Measurements from ENCODE around the gene KIF23.

Gene KIF23

DNA sequence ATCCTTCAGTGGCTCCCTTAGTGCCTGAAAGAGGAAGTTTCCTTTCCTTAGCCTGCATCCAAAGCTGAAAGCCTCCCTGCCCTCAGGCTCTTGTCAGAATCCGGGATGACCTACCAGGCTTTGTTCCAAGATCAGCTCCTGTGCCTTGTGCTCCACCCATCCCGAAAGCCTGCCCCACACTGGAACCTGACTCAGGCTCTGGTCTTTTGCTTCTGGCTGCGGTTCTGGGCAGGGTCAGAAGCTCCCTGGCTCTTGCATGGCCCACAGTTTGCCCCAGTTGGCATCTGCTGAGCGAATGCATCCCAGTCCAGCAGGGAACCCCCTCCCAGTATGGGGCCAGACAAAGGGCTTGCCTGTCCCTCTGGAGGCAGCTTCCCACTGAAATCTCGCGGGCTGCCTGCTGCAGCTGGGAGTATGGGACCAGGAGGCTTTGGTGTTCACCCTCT lies 25.9 kb upstream of the KIF23 start:
- no peak for DNase-seq (ENCODE audit: low read depth)
- TF ChIP-seq, protein P1, sequence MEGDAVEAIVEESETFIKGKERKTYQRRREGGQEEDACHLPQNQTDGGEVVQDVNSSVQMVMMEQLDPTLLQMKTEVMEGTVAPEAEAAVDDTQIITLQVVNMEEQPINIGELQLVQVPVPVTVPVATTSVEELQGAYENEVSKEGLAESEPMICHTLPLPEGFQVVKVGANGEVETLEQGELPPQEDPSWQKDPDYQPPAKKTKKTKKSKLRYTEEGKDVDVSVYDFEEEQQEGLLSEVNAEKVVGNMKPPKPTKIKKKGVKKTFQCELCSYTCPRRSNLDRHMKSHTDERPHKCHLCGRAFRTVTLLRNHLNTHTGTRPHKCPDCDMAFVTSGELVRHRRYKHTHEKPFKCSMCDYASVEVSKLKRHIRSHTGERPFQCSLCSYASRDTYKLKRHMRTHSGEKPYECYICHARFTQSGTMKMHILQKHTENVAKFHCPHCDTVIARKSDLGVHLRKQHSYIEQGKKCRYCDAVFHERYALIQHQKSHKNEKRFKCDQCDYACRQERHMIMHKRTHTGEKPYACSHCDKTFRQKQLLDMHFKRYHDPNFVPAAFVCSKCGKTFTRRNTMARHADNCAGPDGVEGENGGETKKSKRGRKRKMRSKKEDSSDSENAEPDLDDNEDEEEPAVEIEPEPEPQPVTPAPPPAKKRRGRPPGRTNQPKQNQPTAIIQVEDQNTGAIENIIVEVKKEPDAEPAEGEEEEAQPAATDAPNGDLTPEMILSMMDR (IDR thresholded peaks at IDR 0.05; ENCODE audit: insufficient read depth, low read depth, low read length, missing control alignments), result no peak

DNA sequence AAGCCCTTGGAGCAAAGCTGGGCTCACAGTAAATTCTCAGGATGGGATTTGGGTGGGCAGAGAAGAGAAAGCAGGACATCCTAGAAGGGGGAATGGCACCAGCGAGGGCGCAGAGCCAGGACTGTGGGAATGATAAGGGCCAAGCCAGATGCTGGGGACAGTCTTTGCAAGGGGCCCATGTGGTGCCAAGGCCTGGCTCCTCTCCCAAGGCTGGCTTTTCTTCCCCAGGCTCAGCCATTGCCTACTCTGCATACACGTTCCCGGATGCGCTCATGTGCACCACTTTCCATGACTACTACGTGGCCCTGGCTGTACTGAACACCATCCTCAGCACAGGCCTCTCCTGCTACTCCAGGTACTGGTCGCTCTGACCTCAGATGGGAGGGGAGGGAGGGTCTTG lies 24.7 kb upstream of the KIF23 start:
- no peak for DNase-seq (ENCODE audit: low read depth)
- TF ChIP-seq, protein P1 (IDR thresholded peaks at IDR 0.05; ENCODE audit: insufficient read depth, low read depth, low read length, missing control alignments), result no peak
- no peak overlapping the region for H3K4me3 ChIP-seq (ENCODE audit: low read depth, low read length)

More for the DNA sequence above, 25.9 kb upstream of the KIF23 start:
- no peak overlapping the region for H3K4me3 ChIP-seq (ENCODE audit: low read depth, low read length)

DNA sequence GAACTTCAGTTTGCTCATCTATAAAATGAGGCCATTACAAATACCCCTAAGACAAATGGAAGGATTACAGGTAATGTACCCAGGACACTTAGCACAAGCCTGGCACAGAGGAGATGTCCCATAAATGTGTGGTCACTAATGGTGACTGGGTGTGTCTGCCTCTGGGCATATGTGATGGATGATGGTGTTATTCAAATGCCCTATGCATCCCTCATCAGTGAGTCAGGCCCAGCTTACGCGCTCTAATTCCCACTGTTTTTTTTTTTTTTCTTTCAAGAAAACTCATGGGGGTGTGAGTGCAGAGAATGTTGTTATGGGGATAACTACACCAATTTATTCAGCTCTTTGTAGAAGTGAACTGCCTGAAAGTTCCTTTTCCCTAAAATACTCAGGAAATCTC lies 23.6 kb upstream of the KIF23 start:
- DNase-seq (ENCODE audit: low read depth), result no peak

DNA sequence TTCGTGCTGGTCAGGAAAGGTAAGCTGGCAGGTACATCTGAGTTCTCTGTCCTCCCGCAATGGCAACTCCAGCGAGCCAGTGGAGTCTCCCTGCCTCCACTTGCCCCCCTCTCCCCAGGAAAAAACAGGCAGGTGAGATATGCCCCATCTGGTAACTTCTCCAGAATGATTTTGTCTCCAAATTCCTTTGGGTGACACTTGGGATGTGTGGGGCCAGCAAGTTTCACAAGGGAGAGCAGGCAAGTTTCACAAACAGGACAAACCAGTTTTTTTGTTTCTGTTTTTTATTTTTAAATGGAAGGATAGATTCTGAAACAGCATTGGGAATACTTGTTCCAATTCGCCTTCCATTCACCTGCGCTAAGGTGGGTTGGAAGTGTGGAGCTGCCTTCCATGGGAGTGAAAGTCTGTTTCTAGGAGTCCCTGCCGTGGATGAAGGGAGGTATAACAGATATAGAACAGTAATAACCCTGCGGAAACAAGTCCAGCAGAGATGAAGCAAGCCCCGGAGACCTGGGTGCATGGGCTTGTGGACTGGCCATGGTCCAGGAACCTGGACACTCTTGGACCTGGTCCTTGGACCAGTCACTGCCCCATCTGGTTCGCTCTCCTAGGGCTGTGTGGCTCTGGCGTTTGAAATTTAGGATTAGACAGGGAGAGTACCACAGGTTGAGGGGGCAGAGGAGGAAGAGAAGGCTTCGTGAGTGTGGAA lies 22.9 kb upstream of the KIF23 start:
- TF ChIP-seq, protein P1 (IDR thresholded peaks at IDR 0.05; ENCODE audit: insufficient read depth, low read depth, low read length, missing control alignments), result no peak
- no peak overlapping the region for H3K4me3 ChIP-seq (ENCODE audit: low read depth, low read length)
- no peak for DNase-seq (ENCODE audit: low read depth)

More for the DNA sequence above, 23.6 kb upstream of the KIF23 start:
- TF ChIP-seq, protein P1 (IDR thresholded peaks at IDR 0.05; ENCODE audit: insufficient read depth, low read depth, low read length, missing control alignments), result no peak
- no peak overlapping the region for H3K4me3 ChIP-seq (ENCODE audit: low read depth, low read length)

DNA sequence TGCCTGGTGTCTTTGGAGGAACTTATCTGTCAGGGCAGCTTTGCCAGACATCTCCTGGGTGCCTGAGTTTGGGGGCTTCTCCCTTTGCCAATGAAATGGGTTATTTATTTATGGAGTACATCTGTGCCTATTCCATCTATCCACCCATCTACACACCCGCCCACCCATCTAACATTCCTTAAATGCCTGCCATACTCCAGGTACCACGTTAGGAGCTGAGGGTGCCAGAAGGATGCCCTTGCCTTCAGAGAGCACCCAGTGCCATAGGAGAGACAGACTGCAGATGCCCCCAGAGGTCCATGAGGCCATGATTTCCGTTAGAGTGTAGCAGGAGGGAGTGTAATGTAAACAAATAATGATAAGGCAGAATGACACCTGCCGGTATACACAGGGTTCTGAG lies 21.8 kb upstream of the KIF23 start:
- no peak overlapping the region for H3K4me3 ChIP-seq (ENCODE audit: low read depth, low read length)
- no peak for DNase-seq (ENCODE audit: low read depth)
- TF ChIP-seq, protein P1 (IDR thresholded peaks at IDR 0.05; ENCODE audit: insufficient read depth, low read depth, low read length, missing control alignments), result no peak

DNA sequence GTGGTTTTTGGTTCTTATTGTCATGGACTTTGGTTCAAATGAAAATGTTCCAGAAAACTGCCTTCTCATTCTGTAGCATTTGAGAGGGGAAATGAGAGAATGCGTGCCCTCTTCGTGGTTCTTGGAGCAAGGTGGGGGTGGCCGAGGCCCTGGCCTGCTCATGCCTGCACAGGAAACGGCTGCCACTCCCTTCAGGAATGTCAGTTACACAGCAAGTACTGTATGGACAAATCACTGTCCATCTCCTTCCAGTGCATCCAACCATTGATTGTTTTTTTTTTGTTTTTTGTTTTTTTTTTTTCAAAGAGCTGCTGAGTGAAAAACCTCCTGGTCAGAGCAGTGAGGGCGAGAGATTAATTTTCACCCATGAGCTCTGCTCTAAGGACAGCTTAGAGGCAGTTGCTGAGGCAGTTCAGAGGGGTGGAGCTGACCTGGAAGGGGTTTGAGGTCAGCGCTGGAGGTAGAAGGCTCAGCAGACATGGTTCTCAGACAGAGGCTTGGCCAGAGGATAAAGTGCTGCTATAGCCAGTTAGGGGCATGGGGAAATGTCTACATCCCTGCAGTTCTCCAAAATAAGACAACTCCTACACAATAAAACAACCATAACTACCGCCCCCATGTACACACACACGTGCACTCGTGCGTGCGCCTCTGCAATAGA lies 20.2 kb upstream of the KIF23 start:
- DNase-seq (ENCODE audit: low read depth), result no peak
- H3K4me3 ChIP-seq (ENCODE audit: low read depth, low read length), result no peak overlapping the region

More for the DNA sequence above, 20.2 kb upstream of the KIF23 start:
- TF ChIP-seq, protein P1 (IDR thresholded peaks at IDR 0.05; ENCODE audit: insufficient read depth, low read depth, low read length, missing control alignments), result no peak

Data from GM12865 (cell line).